Cerebellar nuclear complex (tissue), 1 donor: ENCODE data around the gene CAB39.
"Not testable (repeated sequence)": the region's sequence is repeated elsewhere in the genome, so short reads cannot be mapped to it uniquely, and the experiment has no call there.

Experiments used
- DNase-seq, 2 experiments: peaks; one replicate each; lab custom pipeline; 2025; lab: John Stamatoyannopoulos, UW

The CAB39 gene

GRCh38 chr2:230715201-230715600 is 2.6 kb downstream of the CAB39 start:
- DNase-seq: no peak

DNA sequence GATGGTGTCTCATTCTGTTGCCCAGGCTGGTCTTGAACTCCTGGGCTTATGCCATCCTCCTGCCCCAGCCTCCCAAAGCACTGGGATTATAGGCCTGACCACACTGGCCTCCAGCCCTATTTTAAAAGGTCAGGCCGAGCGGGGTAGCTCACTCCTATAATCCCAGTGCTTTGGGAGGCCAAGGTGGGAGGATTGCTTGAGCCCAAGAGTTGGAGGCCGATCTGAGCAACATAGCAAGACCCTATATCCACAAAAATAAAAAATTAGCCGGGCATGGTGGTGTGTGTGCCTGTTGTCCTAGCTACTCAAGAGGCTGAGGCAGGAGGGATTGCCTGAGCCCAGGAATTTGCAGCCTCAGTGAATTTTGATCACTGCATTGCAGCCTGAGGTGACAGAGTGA is 3.9 kb downstream of the CAB39 start:
- DNase-seq: no peak

DNA sequence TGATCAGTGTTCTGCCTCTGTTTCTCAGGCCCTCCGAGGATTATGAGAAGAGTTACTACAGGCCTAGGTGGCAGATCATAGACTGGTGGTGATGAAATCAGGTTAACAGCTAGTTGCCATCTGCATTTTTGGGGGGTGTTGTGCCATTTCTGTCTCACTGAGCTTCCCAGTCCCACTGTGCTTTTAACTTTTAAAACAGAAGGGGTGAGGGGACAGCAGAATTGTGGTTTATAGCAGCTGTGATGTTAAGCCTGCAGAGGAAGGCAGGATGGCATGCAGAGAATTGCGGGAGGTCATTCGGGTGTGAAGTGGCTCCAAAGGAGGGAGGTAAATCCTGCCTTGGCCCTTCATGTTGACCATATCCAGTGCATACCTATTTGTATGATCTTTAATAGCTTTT is 5.0 kb downstream of the CAB39 start:
- no peak for DNase-seq

DNA sequence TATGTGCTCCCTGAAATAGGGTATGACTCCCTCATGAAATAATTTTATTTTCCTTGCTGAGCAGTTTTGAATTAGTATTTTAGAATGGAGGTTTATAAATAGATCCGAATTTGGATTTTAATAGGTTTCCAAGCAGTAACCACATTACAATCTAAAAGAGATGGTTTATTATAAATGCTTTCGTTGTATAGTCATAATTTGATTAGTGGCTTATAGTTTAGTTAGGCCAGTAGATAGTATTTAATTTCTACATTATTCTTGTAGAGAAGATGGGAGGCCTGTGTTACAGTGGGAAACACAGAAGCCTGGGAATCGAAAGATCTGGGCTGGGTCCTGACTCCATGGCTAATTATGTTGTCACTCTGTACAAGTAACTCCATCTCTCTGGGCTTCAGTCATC is 6.7 kb downstream of the CAB39 start:
- no peak for DNase-seq

- no peak for DNase-seq
Measured at GRCh38 chr2:230721712-230722111, 9.1 kb downstream of the CAB39 start.

DNA sequence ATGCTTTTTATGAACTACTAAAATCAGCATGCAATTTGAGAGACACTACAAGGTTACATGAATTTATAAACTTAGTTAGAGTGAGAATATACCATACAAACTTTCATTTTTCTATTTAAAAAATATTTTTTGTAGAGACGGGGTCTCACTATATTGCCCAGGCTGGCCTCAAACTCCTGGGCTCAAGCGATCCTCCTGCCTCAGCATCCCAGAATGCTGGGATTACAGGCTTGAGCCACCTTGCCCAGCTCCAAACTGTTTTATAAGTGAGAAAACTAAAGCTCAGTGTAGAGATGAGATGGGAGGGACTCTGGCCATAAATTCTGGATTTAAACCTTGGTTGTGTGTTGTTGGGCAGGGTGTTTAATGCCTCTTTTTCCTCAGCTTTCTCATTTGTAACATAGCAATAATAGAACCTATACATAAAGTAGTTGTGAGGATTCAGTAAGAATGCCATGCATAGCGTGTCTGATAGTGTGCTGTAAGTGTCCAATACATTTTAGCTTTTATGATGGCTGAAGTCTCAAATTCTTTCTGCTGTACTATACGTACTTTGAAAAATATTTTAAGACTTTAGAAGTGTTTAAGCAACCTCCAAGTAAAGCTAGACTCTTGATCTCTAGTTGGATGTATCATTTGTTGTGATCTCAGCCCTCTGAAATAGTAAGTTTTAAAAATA is 9.7 kb downstream of the CAB39 start:
- no peak for DNase-seq

DNA sequence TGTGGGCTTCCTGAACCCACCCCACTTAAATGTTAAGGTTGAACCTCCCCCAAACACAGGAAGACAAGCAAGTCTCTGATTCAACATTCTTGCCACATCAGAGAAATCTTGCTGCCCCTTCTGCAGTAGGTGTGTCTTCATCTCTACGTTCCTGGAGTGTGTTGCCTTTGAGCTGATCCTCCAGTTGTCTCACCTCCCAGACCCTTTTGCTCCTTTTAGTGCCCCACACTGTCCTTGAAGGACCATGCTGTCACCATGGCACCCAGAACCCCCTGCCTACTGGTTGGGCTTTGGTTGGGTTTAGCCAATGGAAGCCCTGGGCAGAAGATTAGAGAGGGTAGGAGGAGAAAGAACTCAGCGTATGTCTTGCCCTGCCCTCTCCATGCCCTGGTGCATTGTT is 10.7 kb downstream of the CAB39 start:
- no peak for DNase-seq

DNA sequence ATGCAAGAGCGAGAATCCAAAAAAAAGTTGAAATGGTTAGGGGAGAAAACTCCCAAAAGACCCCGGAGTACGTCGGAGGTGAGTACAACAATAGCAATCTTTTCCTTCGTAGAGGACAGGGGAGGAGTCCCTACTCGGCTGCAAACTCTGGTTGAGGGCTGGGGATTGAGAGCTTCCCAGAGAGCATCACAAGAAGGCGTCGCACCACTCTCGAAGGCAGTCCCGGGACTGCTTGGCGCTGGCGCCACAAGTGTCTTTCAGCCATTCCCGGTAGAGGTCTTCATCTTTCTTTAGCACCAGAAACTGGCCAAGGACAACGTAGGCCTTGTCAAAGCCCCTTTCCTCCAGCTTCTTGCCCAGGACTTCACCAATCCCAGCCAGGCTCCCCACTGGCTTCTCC is 12.3 kb downstream of the CAB39 start:
- DNase-seq: not testable (repeated sequence)

- DNase-seq: no peak
Measured at GRCh38 chr2:230731512-230731911, 18.9 kb downstream of the CAB39 start.

DNA sequence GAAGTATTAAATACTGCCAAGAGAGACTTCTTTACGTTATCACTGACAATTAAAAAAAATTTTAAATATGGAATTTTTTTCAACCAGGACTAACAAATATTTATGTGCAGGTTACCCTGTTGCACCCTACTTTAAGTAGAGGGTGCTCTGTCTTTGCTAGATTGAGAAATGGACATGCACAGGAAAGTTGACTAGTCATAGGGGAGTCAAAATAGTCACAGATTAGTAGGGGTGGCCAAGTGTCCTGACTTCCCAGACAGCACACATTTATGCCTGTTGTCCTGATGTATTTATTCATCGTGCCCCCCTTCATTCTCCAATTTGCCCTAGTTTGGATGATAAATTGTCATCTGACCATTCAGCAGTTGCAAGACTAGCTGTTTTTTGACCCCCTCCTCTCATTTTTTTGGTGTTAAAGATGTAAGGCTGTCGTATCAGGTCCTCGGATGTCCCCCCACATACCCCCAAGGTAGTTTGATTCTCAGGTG is 20.3 kb downstream of the CAB39 start:
- no peak for DNase-seq

DNA sequence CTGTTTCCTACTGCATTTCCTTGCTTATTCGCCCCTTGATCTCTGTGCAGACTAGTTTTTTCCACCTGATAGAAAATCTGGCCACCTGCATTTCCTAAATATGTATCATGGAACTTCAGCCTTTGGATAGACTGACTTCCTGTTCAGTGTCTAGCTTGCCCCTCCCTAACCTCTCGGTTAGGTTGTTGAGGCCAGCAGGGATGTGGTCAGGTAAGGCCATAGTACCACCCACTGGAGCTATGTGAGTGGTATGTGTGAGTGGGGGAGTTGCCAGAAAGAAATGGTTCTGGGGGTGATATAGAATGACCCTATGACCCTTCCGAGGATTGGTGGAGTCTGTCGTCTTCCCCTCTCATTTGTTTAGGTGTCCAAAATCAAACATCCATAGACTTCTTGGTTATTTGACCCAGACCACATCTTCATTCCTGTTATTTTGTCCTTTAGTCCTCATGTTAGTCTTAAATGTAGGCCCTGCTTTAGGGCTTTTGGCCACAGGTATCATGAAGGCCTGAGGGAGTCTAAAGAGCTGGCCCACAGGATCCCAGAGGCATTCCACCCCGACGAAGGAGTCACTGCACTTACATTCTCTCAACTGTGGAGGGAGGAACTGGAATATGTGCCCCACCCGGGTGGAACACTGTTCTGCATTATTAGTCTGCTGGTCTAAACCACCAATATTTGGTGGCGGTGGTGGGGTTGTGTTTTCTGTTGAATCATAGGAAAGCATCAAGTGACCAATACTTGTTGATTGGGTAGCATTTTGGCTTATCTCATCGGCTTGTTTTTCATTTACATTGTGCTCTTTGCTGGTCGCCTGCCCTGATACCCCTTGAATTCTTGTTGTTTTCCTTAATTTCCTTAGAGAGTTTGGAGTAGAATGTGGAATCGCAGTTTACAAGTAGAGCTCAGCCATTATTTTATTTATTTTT is 21.9 kb downstream of the CAB39 start:
- no peak for DNase-seq

DNA sequence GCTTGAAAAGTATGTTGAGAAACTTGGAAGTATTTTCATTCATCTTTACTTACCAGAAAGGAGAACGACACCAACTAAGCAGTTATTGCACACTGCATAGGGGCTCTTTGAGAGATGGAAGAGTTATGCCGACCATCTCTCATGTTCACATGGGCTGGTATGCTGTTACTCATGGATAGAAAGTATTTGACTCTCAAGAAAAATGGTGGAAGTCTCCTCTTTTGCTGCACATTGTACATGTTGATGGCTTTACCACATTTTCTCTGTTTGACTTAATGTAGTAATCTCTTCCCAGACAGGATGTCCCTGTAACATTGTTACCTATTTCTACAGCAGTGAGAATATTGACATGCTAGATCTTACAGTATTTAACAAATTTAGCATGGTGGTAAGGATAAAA is 23.2 kb downstream of the CAB39 start:
- no peak for DNase-seq

DNA sequence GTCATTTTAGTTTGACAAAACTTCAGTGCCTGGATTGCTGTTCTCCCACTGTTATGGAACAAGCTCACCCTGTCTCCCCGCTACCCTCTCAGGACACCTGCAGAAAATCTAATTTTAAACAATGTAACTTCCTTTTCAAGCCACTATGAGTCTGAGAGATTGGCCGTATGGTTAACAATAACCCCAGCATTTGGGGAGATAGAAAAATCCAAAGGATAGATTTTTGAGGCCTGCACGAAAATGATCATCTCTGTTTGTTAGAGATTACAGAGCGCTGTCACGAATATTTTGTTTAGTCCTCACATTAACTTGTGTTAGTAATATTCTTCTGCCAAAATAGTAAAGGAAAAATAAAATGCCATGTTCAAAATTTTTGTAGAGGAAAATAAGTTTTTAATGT is 24.7 kb downstream of the CAB39 start:
- DNase-seq: no peak

- DNase-seq: no peak
Measured at GRCh38 chr2:230737791-230738226, 25.2 kb downstream of the CAB39 start.

- DNase-seq: no peak
Measured at GRCh38 chr2:230738391-230738811, 25.8 kb downstream of the CAB39 start.

GRCh38 chr2:230738924-230739323 is 26.3 kb downstream of the CAB39 start:
- DNase-seq: no peak

DNA sequence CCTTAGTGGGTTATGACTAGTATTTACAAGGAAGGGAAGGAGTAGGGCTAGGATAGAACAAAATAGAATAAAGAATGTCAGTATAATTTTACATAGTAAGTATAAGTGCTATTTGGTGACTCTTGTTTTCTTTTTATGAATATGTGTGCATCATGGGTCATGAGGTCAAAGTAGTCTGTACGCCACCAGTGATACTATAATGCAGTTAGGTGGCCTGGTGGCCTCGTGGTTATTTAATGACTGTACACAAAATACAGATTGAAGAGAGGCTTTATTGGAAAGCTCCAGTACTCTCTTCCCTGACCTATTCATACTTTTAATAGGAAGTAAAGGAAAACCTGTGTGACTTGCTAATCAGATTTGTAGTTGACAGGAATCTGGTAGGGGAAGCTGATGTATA is 27.3 kb downstream of the CAB39 start:
- no peak for DNase-seq

DNA sequence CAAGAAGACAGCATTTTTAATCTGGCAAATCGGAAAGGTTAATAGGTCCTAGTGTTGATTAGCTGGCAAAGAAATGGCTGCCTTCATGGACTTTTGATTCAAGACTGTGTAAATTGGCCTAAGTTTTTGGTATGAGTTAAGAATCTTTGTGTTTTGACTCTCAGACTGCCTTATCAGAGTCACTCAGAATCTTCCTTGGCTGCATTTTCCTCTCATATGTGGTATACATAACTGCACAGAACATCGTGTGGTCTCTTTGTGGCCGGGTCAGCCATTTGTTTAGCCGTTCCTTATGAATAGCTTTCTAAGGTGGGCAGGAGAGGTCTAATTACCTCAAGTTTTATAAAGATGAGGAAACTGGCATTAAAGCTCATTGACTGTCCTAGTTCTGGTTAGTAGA is 30.1 kb downstream of the CAB39 start:
- DNase-seq: no peak

GRCh38 chr2:230746213-230746612 is 33.6 kb downstream of the CAB39 start:
- DNase-seq: no peak

DNA sequence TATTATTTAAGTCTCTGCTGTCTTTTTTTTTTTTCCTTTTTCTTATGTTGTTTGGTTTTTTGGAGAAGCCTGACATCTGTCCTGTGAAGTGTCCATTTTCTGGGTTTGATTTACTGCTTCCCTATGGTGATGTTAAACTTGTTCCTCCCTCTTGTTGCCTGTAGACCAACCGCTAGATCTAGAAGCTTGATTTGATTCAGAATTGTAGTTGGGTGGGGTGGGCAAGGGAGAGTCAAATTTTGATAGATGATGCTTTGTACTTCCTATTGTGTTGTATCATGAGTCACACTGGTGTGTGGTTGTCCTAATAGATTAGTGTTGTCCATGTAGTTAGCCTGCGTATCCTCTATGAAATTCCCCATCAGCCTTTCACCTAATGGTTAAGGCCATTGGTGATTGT is 35.4 kb downstream of the CAB39 start:
- DNase-seq: no peak

- DNase-seq: no peak
Measured at GRCh38 chr2:230749111-230749510, 36.5 kb downstream of the CAB39 start.

DNA sequence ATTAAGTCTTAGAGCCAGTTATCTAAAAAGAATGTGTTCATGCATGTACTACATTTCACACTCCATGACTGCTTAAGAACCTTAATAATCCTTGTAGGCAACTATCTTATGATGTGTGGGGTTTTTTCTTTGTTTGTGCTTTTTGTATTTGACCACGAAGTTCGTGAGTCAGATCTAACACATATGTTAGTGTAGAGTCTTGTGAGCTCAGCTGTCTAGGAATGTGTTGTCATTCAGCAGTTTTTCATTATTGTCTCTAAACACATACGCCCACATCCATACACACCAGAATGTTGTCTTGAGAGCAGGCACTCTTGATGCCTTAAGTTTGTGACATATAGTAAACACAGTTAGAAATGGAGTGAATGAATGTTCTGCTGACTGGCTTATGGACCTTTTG is 38.4 kb downstream of the CAB39 start:
- no peak for DNase-seq

DNA sequence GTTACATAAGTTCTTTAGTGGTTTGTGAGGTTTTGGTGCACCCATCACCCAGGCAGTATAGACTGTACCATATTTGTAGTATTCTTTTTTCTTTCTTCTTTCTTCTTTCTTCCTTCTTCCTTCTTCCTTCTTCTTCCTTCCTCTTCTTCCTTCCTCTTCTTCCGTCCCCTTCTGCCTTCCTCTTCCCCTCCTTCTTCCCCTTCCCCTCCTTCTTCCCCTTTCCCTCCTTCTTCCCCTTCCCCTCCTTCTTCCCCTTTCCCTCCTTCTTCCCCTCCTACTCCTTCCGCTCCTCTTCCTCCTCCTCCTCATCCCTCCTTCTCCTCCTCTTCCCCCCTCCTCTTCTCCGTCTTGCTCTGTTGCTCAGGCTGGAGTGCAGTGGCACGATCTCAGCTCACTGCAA is 41.6 kb downstream of the CAB39 start:
- no peak for DNase-seq
